Uterus (tissue), 2 donors: ENCODE measurements around the gene KCNJ4.

Source experiments
- CTCF ChIP-seq, 4 experiments: fragments of 200-600 bp in 2 of 4; fragments of 450-650 bp in 2 of 4; sonication (generic) in 2 of 4; IDR thresholded peaks; one replicate each; pipeline ENCODE4 v1.5.1; 2016 to 2019; ENCODE audit warnings: antibody characterized with exemption in 4 of 4, mild to moderate bottlenecking in 2 of 4, moderate library complexity in 1 of 4
- POLR2A ChIP-seq, 2 donors: fragments of 450-650 bp; IDR thresholded peaks; one replicate each; pipeline ENCODE4 v1.6.1; 2016; ENCODE audit warnings: antibody characterized with exemption in 2 of 2, mild to moderate bottlenecking in 1 of 2, moderate library complexity in 1 of 2

GRCh38 chr22:38503021-38503420, 48.0 kb upstream of the KCNJ4 start:
- TF ChIP-seq CTCF (IDR thresholded peaks at IDR 0.05) (no peak), POLR2A (IDR thresholded peaks at IDR 0.05) (no peak)
